A673 (cell line): ENCODE data around the gene EPHA10.

ENCODE experiments used
- EZH2 ChIP-seq: fragments of 200-600 bp; sonication (generic); IDR thresholded peaks from 2 replicates; pipeline ENCODE4 v1.6.1; 2017; ENCODE audit warnings: borderline replicate concordance, low read depth, mild to moderate bottlenecking, mixed read lengths, antibody characterized with exemption, low read length; ENCODE audit not compliant: poor library complexity, severe bottlenecking
- TF ChIP-seq, protein P1 (sequence below): fragments of 300-800, 200-600 bp; sonication (generic); conservative IDR thresholded peaks from 2 replicates; pipeline ENCODE4 v1.5.1; 2017; ENCODE audit warnings: low read depth, mild to moderate bottlenecking, antibody characterized with exemption, low read length, moderate library complexity, mixed read lengths

- TF ChIP-seq, protein P1, sequence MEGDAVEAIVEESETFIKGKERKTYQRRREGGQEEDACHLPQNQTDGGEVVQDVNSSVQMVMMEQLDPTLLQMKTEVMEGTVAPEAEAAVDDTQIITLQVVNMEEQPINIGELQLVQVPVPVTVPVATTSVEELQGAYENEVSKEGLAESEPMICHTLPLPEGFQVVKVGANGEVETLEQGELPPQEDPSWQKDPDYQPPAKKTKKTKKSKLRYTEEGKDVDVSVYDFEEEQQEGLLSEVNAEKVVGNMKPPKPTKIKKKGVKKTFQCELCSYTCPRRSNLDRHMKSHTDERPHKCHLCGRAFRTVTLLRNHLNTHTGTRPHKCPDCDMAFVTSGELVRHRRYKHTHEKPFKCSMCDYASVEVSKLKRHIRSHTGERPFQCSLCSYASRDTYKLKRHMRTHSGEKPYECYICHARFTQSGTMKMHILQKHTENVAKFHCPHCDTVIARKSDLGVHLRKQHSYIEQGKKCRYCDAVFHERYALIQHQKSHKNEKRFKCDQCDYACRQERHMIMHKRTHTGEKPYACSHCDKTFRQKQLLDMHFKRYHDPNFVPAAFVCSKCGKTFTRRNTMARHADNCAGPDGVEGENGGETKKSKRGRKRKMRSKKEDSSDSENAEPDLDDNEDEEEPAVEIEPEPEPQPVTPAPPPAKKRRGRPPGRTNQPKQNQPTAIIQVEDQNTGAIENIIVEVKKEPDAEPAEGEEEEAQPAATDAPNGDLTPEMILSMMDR, result no peak
- TF ChIP-seq EZH2, result no peak
These were observed 46.6 kb downstream of the EPHA10 start for GRCh38 chr1:37718181-37718900.
